Gastroesophageal sphincter (tissue), 3 donors: ENCODE measurements around the gene AQP6.

Experiments used
- EP300 ChIP-seq: sonication (generic); formaldehyde crosslinking; IDR thresholded peaks from one replicate; pipeline ENCODE4 v1.6.1; 2017; ENCODE audit warnings: antibody characterized with exemption, mild to moderate bottlenecking
- POLR2A ChIP-seq, 2 donors: fragments of 450-650 bp; IDR thresholded peaks; one replicate each; pipeline ENCODE4 v1.6.1; 2017; ENCODE audit warnings: antibody characterized with exemption in 2 of 2, mild to moderate bottlenecking in 2 of 2, moderate library complexity in 1 of 2
- TF ChIP-seq, protein P1 (sequence below), 4 experiments: fragments of 200-600 bp in 2 of 4; fragments of 450-650 bp in 2 of 4; sonication (generic) in 1 of 4; IDR thresholded peaks; one replicate each; pipeline ENCODE4 v1.5.1; 2017 to 2019; ENCODE audit warnings: antibody characterized with exemption in 4 of 4, mild to moderate bottlenecking in 2 of 4, moderate library complexity in 2 of 4

DNA sequence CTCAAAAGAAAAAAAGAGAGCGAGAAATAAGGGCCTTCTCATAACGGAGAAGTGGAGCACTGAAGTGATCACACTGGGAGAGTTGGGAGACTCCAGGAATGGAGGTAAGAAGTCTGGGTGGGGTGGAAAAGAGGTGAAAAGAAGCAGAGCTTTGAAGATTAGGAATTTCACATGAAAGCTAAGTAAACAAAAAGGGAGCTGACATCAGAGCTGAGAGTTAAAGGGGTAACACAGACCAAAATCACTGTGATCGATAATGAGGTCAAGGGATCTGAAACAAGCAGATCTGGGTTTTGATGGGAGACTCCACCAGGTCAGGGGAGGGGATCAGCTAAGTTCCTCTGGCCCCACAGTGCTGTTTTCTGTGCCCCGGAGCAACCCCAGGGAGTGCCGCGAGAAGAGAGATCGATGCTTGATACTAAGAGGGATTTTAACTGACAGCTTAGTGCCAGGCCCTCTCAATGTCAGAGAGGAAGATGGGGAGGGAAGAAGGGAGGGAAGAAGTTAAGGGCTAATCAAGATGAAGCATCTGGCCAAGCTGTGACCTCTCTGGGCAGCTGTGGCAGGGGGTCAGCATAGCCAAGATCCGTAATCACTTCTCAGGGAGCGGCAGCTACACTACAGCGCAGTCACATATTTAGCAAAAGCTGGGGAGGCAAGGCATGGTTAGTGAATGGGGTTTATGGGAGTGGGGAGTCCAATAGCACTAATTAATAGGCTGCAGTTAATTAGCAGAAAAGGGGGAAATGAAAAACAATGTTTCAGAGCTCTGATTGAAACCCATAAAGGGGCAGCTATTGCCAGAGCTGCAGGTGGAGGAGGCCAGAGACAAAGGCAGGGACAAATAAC lies 8.0 kb downstream of the AQP6 start:
- TF ChIP-seq, protein P1, sequence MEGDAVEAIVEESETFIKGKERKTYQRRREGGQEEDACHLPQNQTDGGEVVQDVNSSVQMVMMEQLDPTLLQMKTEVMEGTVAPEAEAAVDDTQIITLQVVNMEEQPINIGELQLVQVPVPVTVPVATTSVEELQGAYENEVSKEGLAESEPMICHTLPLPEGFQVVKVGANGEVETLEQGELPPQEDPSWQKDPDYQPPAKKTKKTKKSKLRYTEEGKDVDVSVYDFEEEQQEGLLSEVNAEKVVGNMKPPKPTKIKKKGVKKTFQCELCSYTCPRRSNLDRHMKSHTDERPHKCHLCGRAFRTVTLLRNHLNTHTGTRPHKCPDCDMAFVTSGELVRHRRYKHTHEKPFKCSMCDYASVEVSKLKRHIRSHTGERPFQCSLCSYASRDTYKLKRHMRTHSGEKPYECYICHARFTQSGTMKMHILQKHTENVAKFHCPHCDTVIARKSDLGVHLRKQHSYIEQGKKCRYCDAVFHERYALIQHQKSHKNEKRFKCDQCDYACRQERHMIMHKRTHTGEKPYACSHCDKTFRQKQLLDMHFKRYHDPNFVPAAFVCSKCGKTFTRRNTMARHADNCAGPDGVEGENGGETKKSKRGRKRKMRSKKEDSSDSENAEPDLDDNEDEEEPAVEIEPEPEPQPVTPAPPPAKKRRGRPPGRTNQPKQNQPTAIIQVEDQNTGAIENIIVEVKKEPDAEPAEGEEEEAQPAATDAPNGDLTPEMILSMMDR (IDR thresholded peaks at IDR 0.05), result no peak
- TF ChIP-seq POLR2A (IDR thresholded peaks at IDR 0.05), result no peak
- TF ChIP-seq EP300, result no peak
